Colon (tissue), 2 donors: ENCODE measurements around the gene TRA2B.

Experiments
- FAIRE-seq: peaks from 2 replicates; lab custom pipeline; 2012; peaks lifted over from hg19 to GRCh38; lab: Jason Lieb, UNC
- donor health status: control.
- donor health status: control.

Gene TRA2B

GRCh38 chr3:185950728-185951127 is 12.9 kb upstream of the TRA2B start:
- no peak for FAIRE-seq

- no peak for FAIRE-seq
These were observed 11.7 kb upstream of the TRA2B start for GRCh38 chr3:185949515-185949914.

GRCh38 chr3:185948292-185948691 is 10.5 kb upstream of the TRA2B start:
- no peak for FAIRE-seq

- FAIRE-seq, result no peak
These were observed 5.9 kb upstream of the TRA2B start for GRCh38 chr3:185943760-185944106.

GRCh38 chr3:185942907-185943759 is 5.3 kb upstream of the TRA2B start:
- no peak for FAIRE-seq

GRCh38 chr3:185942396-185942795 is 4.6 kb upstream of the TRA2B start:
- FAIRE-seq, result no peak

- no peak for FAIRE-seq
These were observed 3.1 kb upstream of the TRA2B start for GRCh38 chr3:185940951-185941350.

GRCh38 chr3:185939721-185940120 is 1.9 kb upstream of the TRA2B start:
- FAIRE-seq, result no peak

- FAIRE-seq, result no peak
These were observed 763 bp downstream of the TRA2B start for GRCh38 chr3:185936814-185937688.

GRCh38 chr3:185936273-185936629 is 1.6 kb downstream of the TRA2B start:
- FAIRE-seq, result no peak

- no peak for FAIRE-seq
These were observed 2.1 kb downstream of the TRA2B start for GRCh38 chr3:185935465-185936272.

GRCh38 chr3:185934767-185935464 is 2.9 kb downstream of the TRA2B start:
- no peak for FAIRE-seq

- no peak for FAIRE-seq
These were observed 3.6 kb downstream of the TRA2B start for GRCh38 chr3:185934174-185934557.

- FAIRE-seq, result no peak
These were observed 4.2 kb downstream of the TRA2B start for GRCh38 chr3:185933374-185934173.

GRCh38 chr3:185931777-185932612 is 5.8 kb downstream of the TRA2B start:
- no peak for FAIRE-seq

GRCh38 chr3:185930393-185931107 is 7.3 kb downstream of the TRA2B start:
- FAIRE-seq, result no peak

- FAIRE-seq, result no peak
These were observed 8.3 kb downstream of the TRA2B start for GRCh38 chr3:185929192-185930151.

GRCh38 chr3:185928496-185928895 is 9.3 kb downstream of the TRA2B start:
- FAIRE-seq, result no peak
